GM19372 (cell line): Measurements from ENCODE around the gene DENND4A.
"Not testable (repeated sequence)": the region's sequence is repeated elsewhere in the genome, so short reads cannot be mapped to it uniquely, and the experiment has no call there.

Source experiments
- ATAC-seq: cut with Tn5 transposase; IDR thresholded peaks from one replicate; pipeline ENCODE4 v1.9.1; 2021; ENCODE audit warnings: mild to moderate bottlenecking, low read depth, moderate library complexity; ENCODE audit not compliant: unreplicated experiment

The DENND4A gene

DNA sequence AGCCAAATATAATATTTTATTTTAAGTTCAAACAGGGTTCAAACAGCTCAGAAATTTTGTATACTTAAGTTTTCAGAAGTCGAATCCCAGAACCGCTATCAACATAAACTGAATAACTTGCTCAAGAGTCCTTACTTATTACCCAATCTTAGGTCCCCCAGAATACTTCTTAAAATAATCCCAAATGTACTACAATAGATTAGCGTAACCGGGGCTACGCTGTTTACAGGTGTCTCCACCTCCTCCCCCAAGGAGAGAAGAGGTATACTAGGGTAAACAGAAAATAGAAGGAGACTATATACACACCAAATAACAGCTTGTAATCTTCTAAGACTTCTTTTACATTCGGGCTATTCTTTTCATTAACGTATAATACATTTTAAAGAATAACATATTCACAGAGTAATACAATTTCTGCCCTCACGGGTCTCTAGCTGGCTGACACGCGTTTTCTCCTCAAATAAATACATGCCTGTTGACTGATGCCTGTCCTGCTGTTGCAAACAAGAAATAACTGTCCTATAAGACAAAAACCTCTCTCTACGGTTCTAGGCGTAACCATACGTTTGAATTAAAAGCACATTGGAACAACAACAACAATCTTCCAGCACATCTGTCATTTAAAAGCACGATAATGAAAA, 1.3 kb downstream of the DENND4A start:
- ATAC-seq, result no peak

DNA sequence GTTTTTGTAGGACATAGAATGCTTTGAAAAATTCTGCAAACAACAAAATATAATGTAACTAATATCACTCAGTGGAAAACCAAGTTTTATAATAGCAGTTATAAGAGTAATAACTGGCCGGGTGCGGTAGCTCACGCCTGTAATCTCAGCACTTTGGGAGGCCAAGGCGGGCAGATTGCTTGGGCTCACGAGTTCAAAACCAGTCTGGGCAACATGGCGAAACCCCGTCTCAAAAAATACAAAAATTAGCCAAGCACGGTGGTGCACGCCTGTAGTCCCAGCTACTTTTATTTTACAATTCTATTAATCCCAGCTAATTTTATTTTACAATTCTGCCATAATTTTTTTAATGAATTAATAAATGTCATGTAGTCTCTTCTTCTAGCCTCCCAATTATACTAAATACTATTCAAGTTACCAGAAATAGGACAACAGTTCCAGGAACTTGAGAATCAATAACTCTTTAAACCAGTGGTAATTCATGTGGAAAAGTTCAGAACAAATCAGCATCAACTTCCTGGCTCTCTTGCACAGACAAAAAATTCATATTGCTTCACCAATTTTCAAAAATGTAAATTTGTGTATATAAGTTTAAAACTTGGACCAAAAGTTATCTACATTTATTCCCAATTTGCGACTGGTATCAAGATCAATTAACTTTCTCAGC, 2.2 kb downstream of the DENND4A start:
- ATAC-seq, result no peak

- ATAC-seq, result no peak
These were observed 3.0 kb downstream of the DENND4A start for GRCh38 chr15:65789105-65789504.

GRCh38 chr15:65787260-65787659, 4.8 kb downstream of the DENND4A start:
- no peak for ATAC-seq

GRCh38 chr15:65785151-65785550, 6.9 kb downstream of the DENND4A start:
- no peak for ATAC-seq

DNA sequence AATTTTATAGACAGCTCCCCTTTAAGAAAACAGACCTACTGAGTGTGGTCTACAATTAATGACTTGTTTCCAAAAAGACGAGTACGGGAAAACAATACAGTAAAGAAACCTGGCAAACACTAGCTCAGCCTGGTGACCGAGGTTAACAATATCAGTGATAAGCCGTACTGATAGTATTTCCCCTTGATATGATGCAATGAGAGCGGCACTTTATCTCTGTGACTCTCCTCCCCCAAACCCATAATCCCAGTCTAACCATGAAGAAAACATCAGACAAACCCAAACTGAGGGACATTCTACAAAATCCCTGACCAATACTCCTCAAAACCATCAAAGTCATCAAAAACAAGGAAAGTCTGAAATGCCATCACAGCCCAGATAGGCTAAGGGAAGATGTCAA, 8.2 kb downstream of the DENND4A start:
- no peak for ATAC-seq

GRCh38 chr15:65782096-65782495, 10.0 kb downstream of the DENND4A start:
- ATAC-seq, result no peak

DNA sequence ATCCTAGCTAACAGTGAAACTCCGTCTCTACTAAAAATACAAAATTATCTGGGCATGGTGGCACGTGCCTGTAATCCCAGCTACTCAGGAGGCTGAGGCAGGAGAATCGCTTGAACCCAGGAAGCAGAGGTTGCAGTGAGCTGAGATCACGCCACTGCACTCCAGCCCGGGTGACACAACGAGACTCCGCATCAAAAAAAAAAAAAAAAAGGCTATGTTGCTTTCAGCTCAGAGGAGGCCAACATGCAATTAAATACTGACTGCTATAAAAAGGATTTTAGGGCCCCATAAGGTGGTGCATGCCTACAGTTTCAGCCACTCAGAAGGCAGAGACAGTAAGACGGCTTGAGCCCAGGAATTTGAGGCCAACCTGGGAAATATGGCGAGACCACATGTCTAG, 13.4 kb downstream of the DENND4A start:
- ATAC-seq, result not testable (repeated sequence)

- ATAC-seq, result no peak
These were observed 13.8 kb downstream of the DENND4A start for GRCh38 chr15:65778269-65778668.

GRCh38 chr15:65777843-65778242, 14.2 kb downstream of the DENND4A start:
- no peak for ATAC-seq

DNA sequence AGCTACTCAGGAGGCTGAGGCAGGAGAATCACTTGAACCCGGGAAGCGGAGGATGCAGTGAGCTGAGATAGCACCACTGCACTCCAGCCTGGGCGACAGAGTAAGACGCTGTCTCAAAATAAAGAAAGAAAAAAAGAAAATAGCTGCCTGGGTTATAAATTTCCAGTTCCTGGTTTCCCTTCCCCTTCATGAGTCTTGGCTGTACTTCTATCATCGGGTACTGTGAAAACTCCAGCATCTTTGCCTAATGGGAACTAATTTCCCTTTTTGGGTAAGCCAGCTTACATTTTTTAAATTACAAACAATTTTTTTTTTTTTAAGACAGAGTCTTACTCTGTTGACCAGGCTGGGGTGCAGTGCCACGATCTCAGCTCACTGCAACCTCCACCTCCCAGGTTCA, 15.0 kb downstream of the DENND4A start:
- no peak for ATAC-seq

DNA sequence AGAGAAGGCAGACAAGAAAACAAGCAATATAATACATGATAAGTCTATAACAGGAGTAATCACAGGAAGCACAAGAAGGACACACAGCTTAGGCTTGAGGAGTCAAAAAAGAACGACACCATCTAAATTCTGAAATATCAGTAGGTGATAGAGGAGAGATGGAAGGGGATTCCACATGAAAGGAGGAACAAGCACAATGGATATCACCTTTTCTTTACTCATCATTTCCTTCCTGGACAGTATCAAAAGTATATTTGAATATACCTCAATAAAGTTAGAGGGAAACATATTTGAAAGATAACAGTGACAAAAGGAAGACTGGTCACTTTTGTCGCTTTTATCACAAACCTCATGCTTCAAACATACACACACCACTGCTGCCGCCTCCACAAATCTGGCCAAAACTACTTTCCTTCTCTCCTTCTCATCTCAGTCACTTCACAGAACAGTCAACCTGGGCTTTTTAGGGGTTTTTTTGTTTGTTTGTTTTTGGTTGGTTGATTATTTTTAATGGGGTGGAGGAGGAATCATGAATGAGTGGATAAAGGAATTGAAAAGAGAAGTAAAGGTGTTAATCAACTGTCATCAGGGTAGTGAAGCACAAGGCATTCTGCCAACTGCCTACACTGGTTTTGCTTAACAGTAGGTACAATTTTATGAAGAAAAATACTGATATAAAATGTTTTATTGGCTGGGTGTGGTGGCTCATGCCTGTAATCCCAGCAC, 18.5 kb downstream of the DENND4A start:
- no peak for ATAC-seq

DNA sequence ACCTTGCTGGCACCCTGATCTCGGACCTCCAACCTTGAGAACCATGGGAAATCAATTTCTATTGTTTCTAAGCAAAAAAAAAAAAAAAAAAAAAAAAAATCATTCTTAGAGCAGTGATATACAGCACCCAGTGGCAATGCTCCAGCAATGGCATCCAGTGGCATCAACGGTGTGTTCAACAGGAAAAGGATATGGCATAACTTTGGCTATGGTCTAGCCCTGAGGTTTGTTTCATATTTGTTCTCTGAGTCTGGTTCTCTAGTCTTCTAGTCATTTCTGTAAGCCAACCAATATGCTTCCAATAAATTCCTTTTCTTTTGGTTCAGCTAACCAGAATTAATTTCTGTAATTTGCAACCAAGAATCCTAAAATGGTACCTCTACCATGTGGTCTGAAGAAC, 19.2 kb downstream of the DENND4A start:
- ATAC-seq, result no peak

DNA sequence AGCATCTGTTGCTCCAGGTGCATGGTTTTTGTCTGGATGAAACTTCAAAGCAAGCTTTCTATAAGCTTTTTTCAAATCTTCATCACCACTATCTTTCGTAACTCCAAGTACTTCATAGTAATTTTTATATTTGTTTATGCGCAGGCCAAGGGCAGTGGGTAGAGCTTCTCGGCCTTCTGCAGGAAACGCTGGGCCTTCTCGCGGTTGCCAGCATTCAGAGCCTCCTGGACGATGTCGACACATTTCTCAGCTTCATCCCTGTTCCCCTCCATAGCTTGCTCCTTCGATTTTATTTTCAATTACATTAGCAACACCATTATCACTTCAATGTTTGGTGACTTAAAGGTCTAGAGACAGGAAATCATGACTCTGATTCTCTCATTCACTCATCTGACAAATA, 20.2 kb downstream of the DENND4A start:
- ATAC-seq, result no peak

GRCh38 chr15:65769482-65769881, 22.6 kb downstream of the DENND4A start:
- ATAC-seq, result no peak

DNA sequence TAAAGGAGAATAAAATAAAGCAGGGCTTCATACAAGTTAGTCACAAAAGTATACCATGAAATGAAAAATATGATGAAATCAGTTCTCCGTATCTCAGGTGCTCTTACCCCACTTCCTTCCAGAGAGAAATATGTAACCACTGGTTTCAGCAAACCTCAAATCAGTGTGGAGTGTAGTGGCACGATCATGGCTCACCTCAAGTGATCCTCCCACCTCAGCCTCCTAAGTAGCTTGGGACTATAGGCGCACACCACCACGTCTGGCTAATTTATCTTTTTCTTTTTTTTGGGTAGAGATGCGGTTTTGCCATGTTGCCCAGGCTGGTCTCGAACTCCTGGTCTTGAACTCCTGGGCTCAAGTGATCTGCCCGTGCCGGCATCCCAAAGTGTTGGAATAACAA, 24.2 kb downstream of the DENND4A start:
- ATAC-seq, result no peak

GRCh38 chr15:65767264-65767595, 24.9 kb downstream of the DENND4A start:
- ATAC-seq, result no peak

DNA sequence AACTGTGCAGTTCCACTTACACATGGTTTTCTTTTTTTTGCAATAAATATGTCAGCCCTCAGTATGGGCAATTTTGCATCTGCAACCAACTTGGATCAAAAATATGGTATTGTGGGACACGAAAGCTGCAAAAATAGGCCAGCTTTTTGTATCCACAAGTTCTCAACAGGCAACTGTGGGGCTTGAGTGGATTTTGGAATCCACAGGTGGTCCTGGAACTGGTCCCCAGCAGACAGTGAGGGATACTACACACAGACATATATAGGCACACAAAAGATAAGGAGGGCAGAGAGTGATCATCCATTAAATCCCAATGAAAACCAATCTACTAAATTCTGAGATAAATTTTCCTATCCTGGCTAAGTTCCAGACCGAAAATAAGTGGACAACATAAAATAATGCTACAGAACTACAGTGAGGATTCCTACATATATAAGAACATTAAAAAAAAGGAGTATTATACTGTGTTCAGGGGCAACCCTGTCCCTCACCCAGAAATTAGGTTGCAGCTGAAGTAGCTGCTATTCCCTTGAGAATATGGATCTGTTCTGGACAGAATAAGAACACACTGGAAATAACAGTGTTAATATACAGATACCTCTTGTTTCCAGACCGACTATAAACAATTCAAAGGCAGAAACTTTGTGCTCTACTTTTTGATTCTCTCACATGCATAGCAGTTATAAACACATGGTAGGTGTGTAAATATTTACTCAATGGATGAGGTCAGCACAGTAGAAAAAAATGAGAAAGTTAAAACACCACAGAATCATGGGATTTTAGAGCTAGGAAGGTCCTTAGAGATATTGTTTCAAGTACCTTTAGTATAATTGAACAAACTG, 25.4 kb downstream of the DENND4A start:
- ATAC-seq, result no peak

DNA sequence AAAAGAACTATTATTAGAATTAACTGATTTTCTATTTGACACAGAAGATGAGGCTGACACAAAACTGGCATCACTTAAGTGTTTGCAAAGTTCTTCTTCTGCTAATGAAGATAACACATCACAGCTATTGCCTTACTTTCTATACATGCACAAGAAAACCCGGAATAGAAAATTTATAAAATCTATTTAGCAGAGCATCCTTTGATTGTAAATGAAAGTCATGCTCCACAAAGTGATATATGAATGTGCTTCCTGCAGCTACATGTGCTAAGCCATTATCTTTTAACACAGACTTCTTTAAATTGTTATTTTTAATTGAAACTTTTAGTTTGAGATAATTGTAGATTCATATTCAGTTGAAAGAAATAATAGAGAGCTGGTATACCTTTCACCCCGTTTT, 27.0 kb downstream of the DENND4A start:
- ATAC-seq, result no peak

DNA sequence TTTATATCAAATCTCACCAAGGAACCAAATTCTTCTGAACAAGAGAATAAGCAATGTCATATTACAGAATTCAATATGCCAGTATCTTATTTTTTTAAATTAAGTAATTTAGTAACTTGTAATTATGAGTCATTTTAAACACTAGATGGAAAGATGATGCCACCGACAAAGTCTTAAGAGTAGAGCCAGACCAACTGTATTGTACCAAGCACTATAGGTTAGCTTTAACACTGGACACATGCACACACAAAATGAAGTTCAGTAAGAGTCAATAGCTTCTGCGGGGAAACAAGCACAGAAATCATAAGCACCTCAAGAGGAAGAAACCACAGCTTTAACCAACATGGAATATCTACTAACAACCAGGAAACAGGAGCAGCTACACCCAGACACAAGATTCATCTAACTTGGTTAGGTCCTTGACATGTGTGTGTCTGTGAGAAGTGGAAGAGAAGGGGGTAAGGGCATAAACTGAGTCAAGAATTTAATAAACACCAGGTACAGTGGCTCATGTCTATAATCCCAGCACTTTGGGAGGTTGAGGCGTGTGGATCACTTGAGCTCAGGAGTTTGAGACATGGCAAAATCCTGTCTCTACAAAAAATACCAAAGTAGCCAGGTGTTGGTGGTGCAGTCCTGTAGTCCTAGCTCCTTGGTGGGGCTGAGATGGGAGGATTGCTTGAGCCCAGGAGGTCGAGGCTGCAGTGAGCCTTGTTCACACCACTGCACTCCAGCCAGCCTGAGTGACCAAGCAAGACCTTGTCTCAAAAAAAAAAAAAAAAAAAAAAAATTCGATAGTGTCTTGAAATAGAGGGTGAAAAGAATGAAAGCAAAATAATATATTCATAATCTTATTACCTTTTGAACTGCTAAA, 28.9 kb downstream of the DENND4A start:
- ATAC-seq, result no peak
